HepG2 (cell line): Measurements from ENCODE around the gene CTSZ. TPM values are rescaled to one million over a fixed set of nuclear protein-coding genes. Genes with fewer than 3 reads are reported as not detected.

Experiments used
- ATAC-seq: fragments of 200-7000 bp; cut with Tn5 transposase; 3 replicates; pipeline ENCODE4 v1.9.1; 2020; ENCODE audit warnings: mild to moderate bottlenecking, moderate library complexity
- BruUV-seq: library from RNA; stranded (reverse); fragments of 400-500 nt; replicated peaks from 2 replicates; lab custom pipeline; 2021; lab: Mats Ljungman, UMichigan
- CTCF ChIA-PET: fragments of 300-600 bp; formaldehyde crosslinking; extraction: SDS; loops from one replicate; lab custom pipeline; 2021; ENCODE audit warnings: low total read pairs, inconsistent platforms, low intra/inter-chr PET ratio; lab: Yijun Ruan, JAX
- POLR2A ChIA-PET: fragments of 350-600 bp; sonication (Branson Sonifier 250); formaldehyde crosslinking; loops from one replicate; lab custom pipeline; 2020; ENCODE audit warnings: antibody characterized with exemption, inconsistent platforms; lab: Yijun Ruan, JAX
- DNase-seq: peaks from one replicate; pipeline ENCODE4 v3.0.0-alpha.2; 2015; ENCODE audit warnings: low spot score
- FAIRE-seq: peaks from 3 replicates; lab custom pipeline; 2011; peaks lifted over from hg19 to GRCh38; lab: Jason Lieb, UNC
- H2AFZ ChIP-seq: one replicate; pipeline ENCODE4 v1.6.1; 2011; ENCODE audit warnings: low read length, inconsistent platforms
- H3K27ac ChIP-seq: fragments of 300-600 bp; 3 replicates; pipeline ENCODE4 v1.8.0; 2011; ENCODE audit warnings: mixed run types, mild to moderate bottlenecking, mixed read lengths, low read length, inconsistent platforms; ENCODE audit not compliant: insufficient read depth; ENCODE audit errors: extremely low read length
- H3K27me3 ChIP-seq, 2 experiments: fragments of 200-600 bp in 1 of 2; 2 replicates in 1 of 2; 3 replicates in 1 of 2; pipeline versions ENCODE4 v1.6.0 to v1.8.0; 2011; ENCODE audit warnings: low read length in 2 of 2, mild to moderate bottlenecking in 2 of 2, moderate library complexity in 2 of 2, inconsistent platforms in 1 of 2; ENCODE audit not compliant: insufficient read depth in 2 of 2, control insufficient read depth in 1 of 2
- H3K36me3 ChIP-seq, 2 experiments: fragments of 200-600 bp in 1 of 2; replicated peaks in 1 of 2; 2 replicates in 1 of 2; 3 replicates in 1 of 2; pipeline versions ENCODE4 v1.5.1 to v1.8.0; 2011; ENCODE audit warnings: low read length in 2 of 2, inconsistent platforms in 1 of 2; ENCODE audit not compliant: insufficient read depth in 2 of 2, control insufficient read depth in 1 of 2
- H3K4me1 ChIP-seq: 2 replicates; pipeline ENCODE4 v1.5.1; 2012; ENCODE audit warnings: low read length, inconsistent platforms; ENCODE audit not compliant: insufficient read depth
- H3K4me2 ChIP-seq: 2 replicates; pipeline ENCODE4 v1.6.0; 2011; ENCODE audit warnings: low read depth, low read length, inconsistent platforms
- H3K4me3 ChIP-seq, 3 experiments: fragments of 200-600 bp in 1 of 3; sonication (generic), shearing (Covaris generic) in 1 of 3; replicated peaks in 1 of 3; 2 replicates each; pipeline ENCODE4 v1.5.1; 2011 to 2016; ENCODE audit warnings: low read length in 3 of 3, inconsistent platforms in 2 of 3, low read depth in 2 of 3, mild to moderate bottlenecking in 2 of 3, control low read depth in 1 of 3, mixed read lengths in 1 of 3; ENCODE audit not compliant: insufficient read depth in 1 of 3
- H3K79me2 ChIP-seq: one replicate; pipeline ENCODE4 v1.6.1; 2011; ENCODE audit warnings: low read length, inconsistent platforms; ENCODE audit not compliant: insufficient read depth
- H3K9ac ChIP-seq: 2 replicates; pipeline ENCODE4 v1.6.0; 2011; ENCODE audit warnings: mild to moderate bottlenecking, low read depth, low read length, inconsistent platforms; ENCODE audit not compliant: insufficient read depth
- H3K9me3 ChIP-seq: 2 replicates; pipeline ENCODE4 v1.5.1; 2012; ENCODE audit warnings: mild to moderate bottlenecking, low read length
- H4K20me1 ChIP-seq: 2 replicates; pipeline ENCODE4 v1.6.0; 2011; ENCODE audit warnings: inconsistent platforms, mild to moderate bottlenecking, low read length, moderate library complexity; ENCODE audit not compliant: insufficient read depth
- CCAR2 ChIP-seq: fragments of 200-400 bp; formaldehyde crosslinking; optimal IDR thresholded peaks from 2 replicates; pipeline ENCODE3; 2018; ENCODE audit warnings: low read depth, mild to moderate bottlenecking, low read length, moderate library complexity
- CEBPG ChIP-seq: IDR thresholded peaks from 2 replicates; pipeline ENCODE4 v1.6.1; 2016
- GATAD2A ChIP-seq: IDR thresholded peaks from 2 replicates; pipeline ENCODE4 v1.6.1; 2016
- HIVEP1 ChIP-seq: sonication (generic); formaldehyde crosslinking; IDR thresholded peaks from 2 replicates; pipeline ENCODE4 v1.4.0; 2020; ENCODE audit warnings: mild to moderate bottlenecking, missing genetic modification reagents
- HMGA1 ChIP-seq: sonication (generic); formaldehyde crosslinking; conservative IDR thresholded peaks from 2 replicates; pipeline ENCODE4 v1.4.0; 2020; ENCODE audit warnings: missing genetic modification reagents
- ISL2 ChIP-seq: sonication (generic); formaldehyde crosslinking; IDR thresholded peaks from 2 replicates; pipeline ENCODE4 v1.5.0; 2020; ENCODE audit warnings: missing genetic modification reagents
- JUND ChIP-seq: sonication (generic); formaldehyde crosslinking; IDR thresholded peaks from 2 replicates; pipeline ENCODE4 v1.8.0; 2022; ENCODE audit warnings: mild to moderate bottlenecking, missing genetic modification reagents
- MTA1 ChIP-seq: sonication (generic); formaldehyde crosslinking; IDR thresholded peaks from 2 replicates; pipeline ENCODE4 v1.4.0; 2020; ENCODE audit warnings: missing genetic modification reagents, mild to moderate bottlenecking, borderline replicate concordance
- RBM39 ChIP-seq: fragments of 200-400 bp; formaldehyde crosslinking; IDR thresholded peaks from one replicate; pipeline ENCODE4 v1.6.1; 2018; ENCODE audit warnings: antibody characterized with exemption, mild to moderate bottlenecking, low read depth, low read length; ENCODE audit not compliant: poor library complexity, severe bottlenecking
- SRY ChIP-seq: sonication (generic); formaldehyde crosslinking; IDR thresholded peaks from 2 replicates; pipeline ENCODE4 v1.8.0; 2022; ENCODE audit warnings: mild to moderate bottlenecking, missing genetic modification reagents
- TBP ChIP-seq: sonication (generic); formaldehyde crosslinking; IDR thresholded peaks from 2 replicates; pipeline ENCODE4 v1.5.0; 2020; ENCODE audit warnings: missing genetic modification reagents
- TEAD2 ChIP-seq: sonication (generic); formaldehyde crosslinking; IDR thresholded peaks from 2 replicates; pipeline ENCODE4 v1.9.0; 2021; ENCODE audit warnings: missing genetic modification reagents
- ZFP90 ChIP-seq: sonication (generic); formaldehyde crosslinking; IDR thresholded peaks from 2 replicates; pipeline ENCODE4 v1.8.0; 2022; ENCODE audit warnings: missing genetic modification reagents, mild to moderate bottlenecking, inconsistent platforms, borderline replicate concordance
- ZMYM4 ChIP-seq: sonication (generic); formaldehyde crosslinking; IDR thresholded peaks from 2 replicates; pipeline ENCODE4 v1.8.1; 2023; ENCODE audit warnings: mild to moderate bottlenecking, missing genetic modification reagents
- ZNF260 ChIP-seq: sonication (generic); formaldehyde crosslinking; IDR thresholded peaks from 2 replicates; pipeline ENCODE4 v1.4.0; 2020; ENCODE audit warnings: missing genetic modification reagents, low read depth, mild to moderate bottlenecking, borderline replicate concordance
- ZNF274 ChIP-seq: sonication (generic); formaldehyde crosslinking; IDR thresholded peaks from 2 replicates; pipeline ENCODE4 v1.5.1; 2020; ENCODE audit warnings: mild to moderate bottlenecking, missing genetic modification reagents
- ZNF598 ChIP-seq: sonication (generic); formaldehyde crosslinking; IDR thresholded peaks from 2 replicates; pipeline ENCODE4 v1.5.1; 2020; ENCODE audit warnings: mild to moderate bottlenecking, missing genetic modification reagents, borderline replicate concordance
- ZNF782 ChIP-seq: sonication (generic); formaldehyde crosslinking; IDR thresholded peaks from 2 replicates; pipeline ENCODE4 v1.4.0; 2020; ENCODE audit warnings: missing genetic modification reagents, mild to moderate bottlenecking, borderline replicate concordance
- ZNF883 ChIP-seq: sonication (generic); formaldehyde crosslinking; IDR thresholded peaks from 2 replicates; pipeline ENCODE4 v1.5.1; 2020; ENCODE audit warnings: mild to moderate bottlenecking, missing genetic modification reagents; ENCODE audit errors: not compliant biosample characterization
- WGBS: methylation state at CpG from one replicate; pipeline ENCODE4 v1.1.6; 2017; ENCODE audit warnings: low lambda C conversion rate; 5-methylcytosine and 5-hydroxymethylcytosine counted together
- in situ Hi-C: cut with HindIII; loops from 2 replicates; pipeline ENCODE4 v1.10.0; 2017; ENCODE audit warnings: low pct_unique_long_range_greater_than_20kb; ENCODE audit not compliant: extremely low pct_ligation_motif_present
- intact Hi-C: fragments of 100-400 bp; cut with micrococcal nuclease; formaldehyde crosslinking; loops from one replicate; pipeline ENCODE4 v1.10.0; 2022; ENCODE audit not compliant: unreplicated experiment
- polyA plus RNA-seq, 8 experiments: library from polyadenylated mRNA; depleted of rRNA in 3 of 8; stranded (reverse) in 7 of 8; unstranded in 1 of 8; fragments of >200 nt; fragmentation: Illumina TruSeq in 4 of 8; extraction: Trizol in 4 of 8; gene quantifications; 2 replicates each; pipeline versions ENCODE4 v1.2.1 to v1.2.3, GENCODE V29; 2011 to 2016; ENCODE audit warnings: low read depth in 4 of 8, missing spikeins in 1 of 8, mixed read lengths in 1 of 8; ENCODE audit not compliant: insufficient read depth in 1 of 8
- total RNA-seq, 5 experiments: library from RNA; depleted of rRNA; stranded (reverse); fragments of >200 nt; fragmentation: Illumina TruSeq; extraction: Trizol; gene quantifications; 2 replicates each; pipeline ENCODE4 v1.2.3, GENCODE V29; 2016; ENCODE audit warnings: low read depth in 1 of 5
- TF ChIP-seq, protein P1 (sequence below): sonication (generic); formaldehyde crosslinking; IDR thresholded peaks from 2 replicates; pipeline ENCODE4 v1.8.1; 2023; ENCODE audit warnings: missing genetic modification reagents, mild to moderate bottlenecking, borderline replicate concordance
- TF ChIP-seq, protein P2 (sequence below): sonication (generic); formaldehyde crosslinking; IDR thresholded peaks from 2 replicates; pipeline ENCODE4 v1.8.1; 2023; ENCODE audit warnings: mild to moderate bottlenecking, missing genetic modification reagents, borderline replicate concordance
- TF ChIP-seq, protein P3 (sequence below): IDR thresholded peaks from 2 replicates; pipeline ENCODE4 v1.6.1; 2016
- TF ChIP-seq, protein P4 (sequence below): fragments of 450-650 bp; IDR thresholded peaks from 2 replicates; pipeline ENCODE4 v1.6.1; 2016
- TF ChIP-seq, protein P5 (sequence below): sonication (generic); formaldehyde crosslinking; IDR thresholded peaks from 2 replicates; pipeline ENCODE4 v1.4.0; 2020; ENCODE audit warnings: missing genetic modification reagents

CTSZ gene
- total and polyA plus RNA-seq, 2 of the 13 experiments (the other 11 are each of a cell fraction or from before 2014, with no cell fraction given), result 0.33 TPM; not detected in 1

DNA sequence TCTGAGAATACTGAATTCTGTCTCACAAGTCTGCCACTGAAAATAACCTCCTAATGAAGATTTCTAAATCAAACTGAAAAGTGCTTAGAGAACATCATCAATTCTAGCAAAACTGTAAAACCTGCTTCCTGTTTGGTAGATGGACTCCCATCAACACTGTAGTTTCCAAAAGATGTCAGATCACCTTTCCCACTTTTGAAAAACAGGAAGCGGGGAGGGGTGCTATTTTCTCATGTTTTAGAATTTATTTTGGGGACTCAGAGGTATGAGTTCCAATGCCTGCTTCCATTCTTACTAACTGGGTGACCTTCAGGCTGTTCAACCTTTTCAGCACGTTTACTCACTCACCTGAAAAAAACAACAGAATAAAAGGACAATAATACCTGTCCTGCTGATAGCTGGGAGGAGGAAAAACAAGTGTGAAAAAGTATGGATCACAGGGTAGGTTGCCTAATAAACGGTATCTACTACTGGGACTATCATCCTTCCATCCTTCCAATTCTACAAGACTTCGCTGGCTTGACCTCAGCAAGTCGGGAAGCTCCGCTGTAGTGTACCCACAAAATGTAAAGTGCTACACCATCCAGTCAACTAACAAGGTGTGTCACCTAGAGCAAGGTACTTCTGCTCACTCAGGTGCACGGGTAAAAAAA is 24.0 kb upstream of the CTSZ start:
- DNase-seq, result no peak
- Histone ChIP-seq H3K27ac (peak overlapping the region; percentile 68), H3K79me2 (peaks cover 60% of the 10 kb centered on the region), H3K4me1 (peaks cover 63% of the 10 kb centered on the region), H3K27me3 (no peaks in the 10 kb centered on the region; a peak in 1 of 5 replicates), H2AFZ (no peak overlapping the region), H3K4me3 (peak overlapping the region; percentile 78 to 97 (median 93)), H3K9ac (peak overlapping the region; percentile 93), H3K9me3 (no peaks in the 10 kb centered on the region), H3K36me3 (peaks cover 15 to 34% of the 10 kb centered on the region in 2 experiments), H4K20me1 (peaks cover 15% of the 10 kb centered on the region; the same call in 1 of the 2 replicates), H3K4me2 (peak overlapping the region; percentile 97)
- no TSS peak for BruUV-seq
- ChIA-PET POLR2A (interaction anchor here (0.8 to 3.7 kb wide), 14 partner anchors 7 to 380 kb away, joined by 3 to 68 read pairs (median 11); partner anchors contain the start of genes NELFCD, PRELID3B, STX16 and TUBB1), CTCF (no interaction called here)
- intact Hi-C loops, result loop anchor here (5.0 kb wide), 1 partner anchor 34 kb away; no protein-coding TSS in a partner anchor
- WGBS, result 41% methylated on average over 7 of the region's 7 CpGs
- in situ Hi-C loops, result no loop called here
- no peak for FAIRE-seq
- no peak for ATAC-seq
- TF ChIP-seq CCAR2, result no peak
- TF ChIP-seq GATAD2A (CRISPR knock-in tag), result no peak
- TF ChIP-seq, protein P1, sequence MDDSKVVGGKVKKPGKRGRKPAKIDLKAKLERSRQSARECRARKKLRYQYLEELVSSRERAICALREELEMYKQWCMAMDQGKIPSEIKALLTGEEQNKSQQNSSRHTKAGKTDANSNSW, result 0 out of 2 replicates have a peak, but pooled peaks have one; percentile 68
- TF ChIP-seq ISL2 (CRISPR knock-in tag), result no peak
- no peak for TF ChIP-seq ZNF260 (CRISPR knock-in tag)
- TF ChIP-seq, protein P2, sequence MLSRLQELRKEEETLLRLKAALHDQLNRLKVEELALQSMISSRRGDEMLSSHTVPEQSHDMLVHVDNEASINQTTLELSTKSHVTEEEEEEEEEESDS (CRISPR knock-in tag), result no peak
- TF ChIP-seq, protein P3, sequence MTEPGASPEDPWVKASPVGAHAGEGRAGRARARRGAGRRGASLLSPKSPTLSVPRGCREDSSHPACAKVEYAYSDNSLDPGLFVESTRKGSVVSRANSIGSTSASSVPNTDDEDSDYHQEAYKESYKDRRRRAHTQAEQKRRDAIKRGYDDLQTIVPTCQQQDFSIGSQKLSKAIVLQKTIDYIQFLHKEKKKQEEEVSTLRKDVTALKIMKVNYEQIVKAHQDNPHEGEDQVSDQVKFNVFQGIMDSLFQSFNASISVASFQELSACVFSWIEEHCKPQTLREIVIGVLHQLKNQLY (CRISPR knock-in tag), result no peak
- TF ChIP-seq ZNF598 (CRISPR knock-in tag), result no peak
- no peak for TF ChIP-seq ZMYM4
- no peak for TF ChIP-seq RBM39
- TF ChIP-seq ZNF782 (CRISPR knock-in tag), result 0 out of 2 replicates have a peak, but pooled peaks have one; percentile 2
- no peak for TF ChIP-seq TEAD2 (CRISPR knock-in tag)
- TF ChIP-seq, protein P4, sequence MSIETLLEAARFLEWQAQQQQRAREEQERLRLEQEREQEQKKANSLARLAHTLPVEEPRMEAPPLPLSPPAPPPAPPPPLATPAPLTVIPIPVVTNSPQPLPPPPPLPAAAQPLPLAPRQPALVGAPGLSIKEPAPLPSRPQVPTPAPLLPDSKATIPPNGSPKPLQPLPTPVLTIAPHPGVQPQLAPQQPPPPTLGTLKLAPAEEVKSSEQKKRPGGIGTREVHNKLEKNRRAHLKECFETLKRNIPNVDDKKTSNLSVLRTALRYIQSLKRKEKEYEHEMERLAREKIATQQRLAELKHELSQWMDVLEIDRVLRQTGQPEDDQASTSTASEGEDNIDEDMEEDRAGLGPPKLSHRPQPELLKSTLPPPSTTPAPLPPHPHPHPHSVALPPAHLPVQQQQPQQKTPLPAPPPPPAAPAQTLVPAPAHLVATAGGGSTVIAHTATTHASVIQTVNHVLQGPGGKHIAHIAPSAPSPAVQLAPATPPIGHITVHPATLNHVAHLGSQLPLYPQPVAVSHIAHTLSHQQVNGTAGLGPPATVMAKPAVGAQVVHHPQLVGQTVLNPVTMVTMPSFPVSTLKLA, result no peak
- TF ChIP-seq HMGA1 (CRISPR knock-in tag), result no peak
- TF ChIP-seq ZFP90 (CRISPR knock-in tag), result no peak
- no peak for TF ChIP-seq JUND (CRISPR knock-in tag)
- TF ChIP-seq ZNF883 (CRISPR knock-in tag), result no peak
- no peak for TF ChIP-seq SRY (CRISPR knock-in tag)
- TF ChIP-seq HIVEP1 (CRISPR knock-in tag), result no peak
- TF ChIP-seq, protein P5, sequence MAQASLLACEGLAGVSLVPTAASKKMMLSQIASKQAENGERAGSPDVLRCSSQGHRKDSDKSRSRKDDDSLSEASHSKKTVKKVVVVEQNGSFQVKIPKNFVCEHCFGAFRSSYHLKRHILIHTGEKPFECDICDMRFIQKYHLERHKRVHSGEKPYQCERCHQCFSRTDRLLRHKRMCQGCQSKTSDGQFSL (CRISPR knock-in tag), result no peak
- no peak for TF ChIP-seq CEBPG (CRISPR knock-in tag)
- no peak for TF ChIP-seq TBP
- TF ChIP-seq ZNF274 (CRISPR knock-in tag), result no peak
- no peak for TF ChIP-seq MTA1 (CRISPR knock-in tag)
